Upper lobe of right lung (tissue), 1 donor: Measurements from ENCODE around the gene MIPOL1. TPM values are rescaled to one million over a fixed set of nuclear protein-coding genes. Genes with fewer than 3 reads are reported as not detected.
"Not testable (repeated sequence)": the region's sequence is repeated elsewhere in the genome, so short reads cannot be mapped to it uniquely, and the experiment has no call there.

ENCODE experiments used
- ATAC-seq: fragments of 200-7000 bp; cut with Tn5 transposase; one replicate; pipeline ENCODE4 v1.9.1; 2020; ENCODE audit warnings: mild to moderate bottlenecking, moderate library complexity
- DNase-seq: peaks from one replicate; pipeline ENCODE4 v3.0.0-alpha.2; 2020
- H3K27ac ChIP-seq: fragments of 200-600 bp; one replicate; pipeline ENCODE4 v1.8.0; 2022
- H3K27me3 ChIP-seq: fragments of 200-600 bp; one replicate; pipeline ENCODE4 v1.8.0; 2022; ENCODE audit warnings: mild to moderate bottlenecking
- H3K36me3 ChIP-seq: fragments of 200-600 bp; one replicate; pipeline ENCODE4 v1.8.0; 2022
- H3K4me1 ChIP-seq: fragments of 200-600 bp; one replicate; pipeline ENCODE4 v1.8.0; 2022
- H3K4me3 ChIP-seq: fragments of 200-600 bp; one replicate; pipeline ENCODE4 v1.8.0; 2022; ENCODE audit warnings: mild to moderate bottlenecking
- H3K9me3 ChIP-seq: fragments of 200-600 bp; one replicate; pipeline ENCODE4 v1.8.0; 2022
- intact Hi-C: fragments of 100-400 bp; cut with DNase I; formaldehyde crosslinking; loops from one replicate; pipeline ENCODE4 v1.11.0; 2022
- total RNA-seq: library from RNA; stranded (reverse); fragmentation: NEBNext Ultra II Directional; extraction: Animal tissue kit (Norgen Biotek cat#: 25700); gene quantifications from one replicate; pipeline ENCODE4 v1.2.1, GENCODE V29; 2021
- TF ChIP-seq, protein P1 (sequence below): fragments of 200-600 bp; IDR thresholded peaks from one replicate; pipeline ENCODE4 v1.8.0; 2022; ENCODE audit warnings: antibody characterized with exemption
- donor health status: DM: no; HTN: yes; CAD: no; lungs with severe emphysema.

Gene MIPOL1
- total RNA-seq, 1 donor from 2014 or later = 10.0 TPM

DNA sequence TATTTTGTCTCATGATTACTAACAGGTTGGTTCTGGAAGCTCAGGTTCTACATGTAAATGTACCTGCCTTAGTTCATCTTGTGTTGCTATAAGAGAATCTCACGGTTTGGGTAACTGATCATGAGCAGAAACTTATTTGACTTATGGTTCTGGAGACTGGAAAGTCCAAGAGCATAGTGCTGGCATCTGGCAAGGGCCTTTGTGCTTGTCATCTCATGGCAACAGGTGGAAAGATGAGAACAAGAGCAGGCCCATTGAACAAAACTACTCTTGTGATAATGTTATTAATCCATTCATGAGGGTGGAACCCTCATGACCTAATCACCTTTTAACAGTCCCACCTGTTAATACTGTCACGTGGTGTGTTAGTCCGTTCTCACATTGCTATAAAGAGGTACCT is 23.3 kb downstream of the MIPOL1 start:
- Histone ChIP-seq H3K9me3 (no peaks in the 10 kb centered on the region), H3K27me3 (no peaks in the 10 kb centered on the region), H3K27ac (no peak overlapping the region), H3K4me1 (no peaks in the 10 kb centered on the region), H3K4me3 (no peak overlapping the region), H3K36me3 (no peaks in the 10 kb centered on the region)
- TF ChIP-seq, protein P1, sequence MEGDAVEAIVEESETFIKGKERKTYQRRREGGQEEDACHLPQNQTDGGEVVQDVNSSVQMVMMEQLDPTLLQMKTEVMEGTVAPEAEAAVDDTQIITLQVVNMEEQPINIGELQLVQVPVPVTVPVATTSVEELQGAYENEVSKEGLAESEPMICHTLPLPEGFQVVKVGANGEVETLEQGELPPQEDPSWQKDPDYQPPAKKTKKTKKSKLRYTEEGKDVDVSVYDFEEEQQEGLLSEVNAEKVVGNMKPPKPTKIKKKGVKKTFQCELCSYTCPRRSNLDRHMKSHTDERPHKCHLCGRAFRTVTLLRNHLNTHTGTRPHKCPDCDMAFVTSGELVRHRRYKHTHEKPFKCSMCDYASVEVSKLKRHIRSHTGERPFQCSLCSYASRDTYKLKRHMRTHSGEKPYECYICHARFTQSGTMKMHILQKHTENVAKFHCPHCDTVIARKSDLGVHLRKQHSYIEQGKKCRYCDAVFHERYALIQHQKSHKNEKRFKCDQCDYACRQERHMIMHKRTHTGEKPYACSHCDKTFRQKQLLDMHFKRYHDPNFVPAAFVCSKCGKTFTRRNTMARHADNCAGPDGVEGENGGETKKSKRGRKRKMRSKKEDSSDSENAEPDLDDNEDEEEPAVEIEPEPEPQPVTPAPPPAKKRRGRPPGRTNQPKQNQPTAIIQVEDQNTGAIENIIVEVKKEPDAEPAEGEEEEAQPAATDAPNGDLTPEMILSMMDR = no peak
- intact Hi-C loops = no loop called here
- no peak for DNase-seq
- no peak for ATAC-seq

GRCh38 chr14:37223947-37224474 is 26.3 kb downstream of the MIPOL1 start:
- ATAC-seq = no peak
- H3K36me3 ChIP-seq = no peaks in the 10 kb centered on the region
- no peaks in the 10 kb centered on the region for H3K9me3 ChIP-seq
- no peaks in the 10 kb centered on the region for H3K27me3 ChIP-seq
- intact Hi-C loops = no loop called here
- H3K27ac ChIP-seq = no peak overlapping the region
- H3K4me3 ChIP-seq = no peak overlapping the region
- H3K4me1 ChIP-seq = no peaks in the 10 kb centered on the region
- no peak for DNase-seq
- TF ChIP-seq, protein P1 = no peak

DNA sequence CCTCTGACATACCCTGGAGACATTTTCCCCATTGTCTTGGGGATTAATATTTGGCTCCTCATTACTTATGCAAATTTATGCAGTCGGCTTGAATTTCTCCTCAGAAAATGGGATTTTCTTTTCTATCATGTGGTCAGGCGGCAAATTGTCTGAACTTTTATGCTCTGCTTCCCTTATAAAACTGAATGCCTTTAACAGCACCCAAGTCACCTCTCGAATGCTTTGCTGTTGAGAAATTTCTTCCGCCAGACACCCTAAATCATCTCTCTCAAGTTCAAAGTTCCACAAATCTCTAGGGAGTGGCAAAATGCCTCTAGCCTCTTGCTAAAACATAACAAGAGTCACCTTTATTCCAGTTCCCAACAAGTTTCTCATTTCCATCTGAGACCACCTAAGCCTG is 27.9 kb downstream of the MIPOL1 start:
- H3K4me3 ChIP-seq, intact Hi-C loops, H3K27ac ChIP-seq, ATAC-seq, H3K4me1 ChIP-seq, H3K9me3 ChIP-seq, DNase-seq, H3K27me3 ChIP-seq, H3K36me3 ChIP-seq: not testable (repeated sequence)

- DNase-seq (no peak), ATAC-seq (peak; percentile 66)
- Histone ChIP-seq H3K36me3 (no peaks in the 10 kb centered on the region), H3K4me1 (no peaks in the 10 kb centered on the region), H3K9me3 (no peaks in the 10 kb centered on the region), H3K27me3 (no peaks in the 10 kb centered on the region), H3K4me3 (no peak overlapping the region), H3K27ac (no peak overlapping the region)
- intact Hi-C loops = no loop called here
- TF ChIP-seq, protein P1 = peak; percentile 85
Measured at GRCh38 chr14:37230551-37231194, 32.9 kb downstream of the MIPOL1 start.

DNA sequence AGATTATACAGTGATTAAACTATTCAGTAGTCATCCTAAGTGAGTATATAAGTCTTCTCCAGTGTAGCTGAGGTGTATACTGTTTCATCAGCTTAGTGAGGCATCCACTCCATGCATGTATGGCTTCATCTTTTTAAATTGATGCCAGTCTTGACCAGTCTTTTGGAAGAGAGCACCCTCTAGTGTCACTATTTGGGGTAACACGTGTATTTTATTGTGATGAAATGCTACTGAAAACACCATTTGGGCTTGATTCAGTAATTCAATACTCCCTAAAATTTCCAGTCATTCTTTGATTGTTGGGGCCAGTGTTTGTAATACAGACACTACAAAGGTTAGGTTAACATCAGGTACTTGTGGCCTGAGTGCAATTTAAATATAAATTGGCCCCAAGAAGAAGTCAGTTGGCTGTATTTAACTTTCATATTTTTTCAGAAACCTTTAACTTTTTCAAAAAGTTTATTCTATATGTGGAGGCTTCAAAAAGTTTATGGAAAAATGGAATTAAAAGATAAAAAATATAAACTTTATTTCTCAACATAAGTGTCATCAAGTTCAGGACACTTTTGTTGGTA is 35.3 kb downstream of the MIPOL1 start:
- TF ChIP-seq, protein P1 = peak; percentile 59
- Histone ChIP-seq H3K4me3 (no peak overlapping the region), H3K27ac (no peak overlapping the region), H3K36me3 (no peaks in the 10 kb centered on the region), H3K27me3 (no peaks in the 10 kb centered on the region), H3K4me1 (no peaks in the 10 kb centered on the region), H3K9me3 (no peaks in the 10 kb centered on the region)
- ATAC-seq = peak; percentile 86
- intact Hi-C loops = no loop called here
- no peak for DNase-seq

DNA sequence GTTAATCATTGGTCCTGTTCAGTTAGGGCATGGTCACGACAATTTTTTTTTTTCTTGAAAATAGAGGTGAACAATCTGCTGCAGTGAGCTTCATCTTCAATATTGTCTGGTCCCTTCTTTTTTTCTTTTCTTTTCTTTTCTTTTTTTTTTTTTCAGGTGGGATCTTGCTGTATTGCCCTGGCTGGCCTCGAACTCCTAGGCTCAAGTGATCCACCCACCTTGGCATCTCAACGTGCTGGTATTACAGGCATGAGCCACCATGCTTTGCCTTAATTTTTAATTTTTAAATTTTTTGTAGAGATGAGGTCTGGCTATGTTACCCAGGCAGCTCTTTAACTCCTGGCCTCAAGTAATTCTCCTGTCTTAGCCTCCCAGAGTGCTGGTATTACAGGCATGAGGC is 36.5 kb downstream of the MIPOL1 start:
- no peaks in the 10 kb centered on the region for H3K9me3 ChIP-seq
- no peaks in the 10 kb centered on the region for H3K36me3 ChIP-seq
- no peaks in the 10 kb centered on the region for H3K4me1 ChIP-seq
- DNase-seq (no peak), ATAC-seq (no peak)
- H3K4me3 ChIP-seq = no peak overlapping the region
- TF ChIP-seq, protein P1 = no peak
- H3K27me3 ChIP-seq = no peaks in the 10 kb centered on the region
- intact Hi-C loops = no loop called here
- H3K27ac ChIP-seq = no peak overlapping the region

GRCh38 chr14:37236044-37236443 is 38.3 kb downstream of the MIPOL1 start:
- H3K36me3 ChIP-seq, intact Hi-C loops, H3K27me3 ChIP-seq, H3K4me1 ChIP-seq, DNase-seq, H3K9me3 ChIP-seq, H3K27ac ChIP-seq, ATAC-seq, H3K4me3 ChIP-seq: not testable (repeated sequence)
